NCI-H1694 (cell line): ENCODE measurements around the gene EHMT1.
"Not testable (repeated sequence)": the region's sequence is repeated elsewhere in the genome, so short reads cannot be mapped to it uniquely, and the experiment has no call there.

Source experiments
- DNase-seq: peaks from one replicate; lab custom pipeline; 2025; lab: John Stamatoyannopoulos, UW

Gene EHMT1

DNA sequence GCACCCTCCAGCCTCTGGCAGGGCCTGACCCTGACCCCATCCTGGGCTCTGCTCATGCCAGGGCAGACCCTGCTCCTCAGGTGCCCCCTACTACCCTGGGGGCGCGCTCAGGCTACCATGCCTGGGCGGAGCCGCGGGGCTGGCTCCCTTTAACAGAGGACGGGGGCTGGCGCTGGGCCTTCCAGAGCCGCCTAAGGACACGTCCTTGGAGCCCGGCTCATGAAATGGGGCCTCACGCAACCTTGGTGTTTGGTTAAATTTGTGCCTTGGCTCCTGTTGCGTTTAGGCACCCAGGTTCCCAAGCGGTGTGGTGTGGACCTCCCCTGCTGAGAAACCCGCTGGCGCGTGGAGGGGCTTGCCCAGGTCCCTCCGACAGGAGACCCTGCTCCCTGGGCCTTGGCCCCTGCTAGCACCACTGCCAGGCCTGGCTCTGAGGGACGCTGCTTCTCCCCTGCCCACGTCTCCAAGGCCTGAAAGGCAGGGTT lies 3.4 kb upstream of the EHMT1 start:
- no peak for DNase-seq

DNA sequence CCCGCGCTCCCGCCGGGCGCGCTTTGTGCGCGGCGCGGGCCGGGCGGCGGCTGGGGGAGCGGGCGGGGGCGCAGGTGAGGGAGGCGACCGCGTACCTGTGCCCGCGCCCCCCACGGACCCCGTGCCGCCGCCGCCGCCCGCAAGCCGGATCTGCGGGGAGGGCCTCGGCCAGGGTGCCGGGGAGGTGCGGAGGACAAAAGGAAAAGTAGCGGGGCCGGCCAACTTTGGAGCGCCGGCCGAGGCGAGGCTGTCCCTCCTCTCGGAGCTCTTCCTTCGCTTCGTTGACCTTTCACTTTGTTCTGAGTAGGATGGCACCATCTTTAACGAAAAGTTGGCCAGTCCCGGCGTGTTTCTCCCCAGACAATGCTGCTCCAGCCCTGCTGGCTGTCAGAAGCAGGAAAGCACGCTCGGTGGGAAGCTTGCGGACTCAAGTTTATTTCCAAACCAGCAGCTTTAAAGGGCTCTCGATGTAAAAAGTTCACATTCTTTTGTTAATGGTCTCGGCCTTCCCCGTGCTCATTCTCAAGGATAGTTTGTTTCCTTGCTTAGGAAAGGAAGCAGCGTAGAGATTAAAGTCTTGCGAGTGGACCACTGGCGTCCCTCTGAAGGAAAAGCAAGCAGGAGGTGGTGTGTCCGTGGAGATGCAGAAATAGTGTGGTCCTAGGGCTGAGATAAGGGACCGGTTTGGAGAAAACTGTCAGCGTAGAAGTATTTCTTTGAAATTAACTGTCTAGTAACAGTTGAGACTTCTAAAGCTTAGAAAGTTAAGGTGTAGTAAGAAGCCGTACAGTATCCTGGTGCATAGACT lies 639 bp downstream of the EHMT1 start:
- DNase-seq, result no peak

DNA sequence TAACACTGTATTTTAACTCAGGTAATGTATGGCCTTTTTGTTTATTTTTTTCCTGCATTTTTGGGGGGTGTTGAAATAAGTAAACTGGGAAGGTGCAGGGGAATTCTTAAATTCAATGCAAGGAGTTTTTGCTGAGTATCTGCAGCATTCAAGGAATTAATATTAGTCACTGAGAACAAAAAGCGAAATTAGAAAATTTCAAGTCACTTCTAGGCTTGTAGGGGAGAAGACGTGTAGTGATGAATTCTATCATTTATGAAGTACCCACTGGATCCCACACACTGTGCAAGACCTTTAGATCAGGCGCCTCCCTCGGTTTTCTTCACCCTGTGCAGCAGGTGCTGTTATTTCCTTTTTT lies 1.2 kb downstream of the EHMT1 start:
- DNase-seq, result no peak

DNA sequence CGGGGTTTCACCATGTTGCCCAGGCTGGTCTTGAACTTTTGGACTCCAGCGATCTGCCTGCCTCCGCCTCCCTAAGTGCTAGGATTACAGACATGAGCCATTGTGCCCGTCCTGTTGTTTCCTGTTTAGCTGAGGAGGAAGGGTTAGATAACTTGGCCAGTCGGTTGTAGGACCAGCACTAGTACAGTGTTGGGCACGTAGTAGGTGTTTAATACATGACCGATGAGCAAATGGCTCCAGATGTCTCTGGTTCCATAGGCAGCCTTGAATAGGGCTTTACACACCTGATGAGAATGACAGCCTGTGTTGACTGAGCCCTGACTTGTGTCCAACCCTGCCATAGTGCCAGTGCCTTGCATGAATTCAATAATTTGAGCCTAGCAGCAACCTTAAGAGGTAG lies 1.8 kb downstream of the EHMT1 start:
- DNase-seq, result no peak

DNA sequence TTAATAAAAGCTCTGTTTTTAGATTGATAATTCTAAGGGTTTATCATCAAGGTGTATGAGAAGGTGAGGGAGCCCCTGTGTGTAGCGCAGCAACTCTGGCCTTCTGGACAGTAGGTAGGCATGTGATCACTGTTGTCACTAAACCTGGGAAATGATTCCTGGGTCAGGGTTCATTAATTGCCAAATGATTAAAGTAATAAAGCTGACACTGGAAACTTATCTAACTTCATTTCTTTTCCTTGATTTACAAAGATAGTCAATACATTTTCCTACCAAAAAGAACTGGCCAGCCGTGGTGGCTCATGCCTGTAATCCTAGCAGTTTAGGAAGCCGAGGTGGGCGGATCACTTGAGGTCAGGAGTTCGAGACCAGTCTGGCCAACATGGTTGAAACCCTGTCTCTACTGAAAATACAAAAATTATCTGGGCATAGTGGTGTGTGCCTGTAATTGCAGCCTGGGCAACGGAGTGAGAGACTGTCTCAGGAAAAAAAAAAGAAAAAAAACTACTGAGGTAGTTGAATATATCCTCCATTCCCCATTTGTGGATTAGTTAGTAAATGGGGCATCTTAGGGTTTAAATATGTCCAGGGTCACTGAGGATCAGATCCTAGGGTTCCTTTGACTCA lies 2.4 kb downstream of the EHMT1 start:
- DNase-seq, result no peak

DNA sequence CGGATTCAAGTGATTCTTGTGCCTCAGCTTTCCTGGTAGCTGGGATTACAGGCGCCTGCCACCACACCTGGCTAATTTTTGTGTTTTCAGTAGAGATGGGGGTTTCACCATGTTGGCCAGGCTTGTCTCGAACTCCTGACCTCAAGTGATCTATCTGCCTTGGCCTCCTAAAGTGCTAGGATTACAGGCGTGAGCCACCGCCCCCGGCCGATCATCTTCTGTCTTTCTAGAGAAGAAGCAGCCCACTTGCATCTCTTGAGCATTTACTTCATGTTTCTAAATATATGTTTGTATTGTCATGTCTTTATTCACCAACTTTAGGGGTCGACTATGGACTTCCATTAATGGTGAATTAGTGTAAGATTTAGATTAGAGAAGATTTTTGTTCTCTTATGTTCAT lies 3.4 kb downstream of the EHMT1 start:
- DNase-seq, result not testable (repeated sequence)

DNA sequence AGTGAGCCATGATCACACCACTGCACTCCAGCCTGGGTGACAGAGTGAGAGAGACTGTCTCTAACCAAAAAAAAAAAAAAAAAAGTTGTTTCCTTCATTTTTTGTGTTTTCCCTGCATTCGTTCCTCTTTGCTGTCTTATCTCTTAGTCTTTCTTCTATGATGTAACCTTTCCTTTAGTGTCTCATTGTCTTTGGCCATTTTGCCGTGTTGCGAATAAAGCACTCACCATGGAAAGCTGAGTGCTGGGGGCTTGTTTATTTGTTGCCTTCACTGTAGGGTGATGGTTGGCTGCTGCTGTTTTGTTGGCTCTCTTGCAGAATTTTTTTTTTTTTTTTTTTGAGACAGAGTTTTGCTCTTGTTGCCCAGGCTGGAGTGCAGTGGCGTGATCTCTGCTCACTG lies 7.7 kb downstream of the EHMT1 start:
- DNase-seq, result no peak

DNA sequence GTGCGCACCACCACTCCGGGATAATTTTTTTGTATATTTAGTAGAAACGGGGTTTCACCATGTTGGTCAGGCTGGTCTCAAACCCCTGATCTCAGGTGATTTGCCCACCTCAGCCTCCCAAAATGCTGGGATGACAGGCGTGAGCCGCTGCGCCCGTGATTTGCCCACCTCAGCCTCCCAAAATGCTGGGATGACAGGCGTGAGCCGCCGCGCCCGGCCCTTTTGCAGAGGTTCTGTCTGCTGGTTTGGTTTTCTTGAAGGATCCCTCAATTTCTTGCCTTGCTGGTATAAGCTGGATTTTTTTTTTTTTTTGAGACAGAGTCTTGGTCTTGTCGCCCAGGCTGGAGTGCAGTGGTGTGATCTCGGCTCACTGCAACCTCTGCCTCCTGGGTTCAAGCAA lies 8.6 kb downstream of the EHMT1 start:
- not testable (repeated sequence) for DNase-seq

DNA sequence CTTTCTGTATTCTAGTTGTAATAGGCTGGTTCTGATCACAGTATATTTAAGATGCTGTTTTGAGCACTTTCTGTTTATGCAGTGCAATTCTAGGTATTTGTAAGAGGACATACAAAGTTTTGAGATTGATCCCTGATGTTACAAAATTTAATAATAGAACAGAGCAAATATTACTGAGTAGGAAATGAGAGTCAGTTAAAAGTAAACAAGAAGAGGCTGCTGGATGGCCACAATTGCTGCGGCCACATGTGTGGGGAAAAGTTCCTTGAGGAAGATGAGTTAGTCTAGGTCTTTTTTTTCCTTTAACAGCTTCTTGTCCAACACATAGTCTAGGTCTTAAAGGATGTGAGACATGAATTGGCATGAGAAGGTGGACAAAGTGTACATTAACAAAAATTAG lies 11.3 kb downstream of the EHMT1 start:
- DNase-seq, result no peak

DNA sequence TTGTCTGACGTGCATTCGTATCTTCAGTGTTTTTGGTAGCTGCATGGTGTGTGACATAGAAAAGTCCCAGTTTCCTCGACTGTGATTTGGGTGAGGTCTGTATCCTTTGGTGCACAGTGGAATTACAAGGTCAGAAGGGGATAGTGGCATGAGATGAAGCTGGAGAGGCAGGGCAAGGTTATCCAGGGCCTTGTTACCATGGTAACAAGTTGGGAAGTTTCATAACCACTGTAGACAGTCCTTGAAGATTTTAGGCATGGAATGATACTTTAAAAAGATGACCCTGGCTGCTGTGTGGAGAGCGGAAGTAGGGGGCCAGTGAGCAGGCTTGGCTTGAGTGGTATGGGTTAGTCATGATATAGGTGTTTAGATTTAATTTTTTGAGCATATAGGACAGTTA lies 11.9 kb downstream of the EHMT1 start:
- DNase-seq, result no peak

DNA sequence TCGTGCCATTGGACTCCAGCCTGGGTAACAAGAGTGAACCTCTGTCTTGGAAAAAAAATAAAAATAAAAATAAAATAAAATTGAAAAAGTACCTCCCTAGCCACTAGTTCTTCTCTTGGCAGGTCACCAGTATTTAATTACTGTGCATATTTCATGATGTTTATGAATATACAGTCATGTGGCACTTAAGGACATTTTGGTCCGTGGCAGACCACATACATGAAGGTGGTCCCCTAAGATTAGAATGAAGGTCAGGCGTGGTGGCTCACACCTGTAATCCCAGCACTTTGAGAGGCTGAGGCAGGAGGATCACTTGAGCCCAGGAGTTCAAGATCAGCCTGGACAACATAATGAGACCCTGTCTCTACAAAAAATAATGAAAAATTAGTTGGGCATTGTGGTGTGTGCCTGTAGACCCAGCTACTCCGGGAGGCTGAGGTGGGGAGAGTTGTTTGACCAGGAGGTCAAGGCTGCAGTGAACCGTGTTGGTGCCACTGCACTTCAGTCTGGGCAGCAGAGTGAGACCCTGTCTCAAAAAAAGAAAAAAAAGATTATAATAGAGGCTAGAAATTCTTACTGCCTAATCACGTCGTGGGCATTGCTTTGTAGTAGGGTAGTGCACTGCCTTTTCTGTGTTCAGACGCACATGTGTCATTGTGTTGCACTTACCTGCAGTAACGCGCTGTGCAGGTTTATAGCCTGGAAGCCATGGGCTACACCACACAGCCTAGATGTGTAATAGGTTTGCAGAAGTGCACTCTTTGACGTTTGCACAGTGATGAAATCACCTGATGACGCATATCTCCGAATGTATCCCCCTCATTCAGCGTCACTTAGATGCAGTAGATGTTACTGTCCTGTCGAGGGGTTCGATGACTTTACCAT lies 12.8 kb downstream of the EHMT1 start:
- DNase-seq, result no peak

DNA sequence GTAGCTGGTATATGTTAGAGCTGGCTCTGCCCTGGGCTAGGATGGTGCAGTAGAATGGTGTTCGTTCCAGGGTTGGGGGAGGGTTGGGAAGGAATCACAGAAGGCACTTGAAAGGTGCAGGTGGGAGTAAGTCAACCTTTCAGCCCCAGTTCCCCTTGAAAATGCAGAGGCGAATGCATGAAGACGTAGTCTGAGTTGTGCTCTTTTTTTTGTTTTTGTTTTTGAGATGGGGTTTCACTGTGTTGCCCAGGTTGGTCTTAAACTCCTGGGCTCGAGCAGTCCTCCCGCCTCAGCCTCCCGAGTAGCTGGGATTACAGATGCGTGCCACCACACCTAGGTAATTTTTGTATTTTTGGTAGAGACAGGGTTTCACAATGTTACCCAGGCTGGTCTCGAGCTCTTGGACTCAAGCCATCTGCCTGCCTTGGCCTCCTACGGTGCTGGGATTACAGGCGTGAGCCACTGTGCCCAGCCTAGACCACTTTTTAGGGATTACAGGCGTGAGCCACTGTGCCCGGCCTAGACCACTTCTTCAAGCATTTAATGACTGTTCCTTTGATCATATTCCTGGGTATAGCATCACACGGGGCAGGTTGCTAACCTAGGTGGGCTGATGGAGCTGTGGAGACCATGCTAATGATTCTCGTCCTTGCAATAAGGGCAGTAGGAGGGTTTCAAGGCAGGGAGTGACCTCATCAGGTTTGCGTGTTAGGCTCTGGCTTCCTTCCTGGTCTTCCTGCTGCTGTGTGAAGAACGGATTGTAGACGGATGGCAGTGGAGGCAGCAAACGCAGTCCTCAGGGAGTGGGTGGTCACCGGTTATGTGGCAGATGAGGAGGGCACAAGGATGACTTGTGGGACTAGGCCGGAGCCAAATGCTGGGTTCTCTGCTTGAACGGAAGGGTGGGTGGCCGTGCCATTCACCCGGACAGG lies 13.7 kb downstream of the EHMT1 start:
- DNase-seq, result no peak

DNA sequence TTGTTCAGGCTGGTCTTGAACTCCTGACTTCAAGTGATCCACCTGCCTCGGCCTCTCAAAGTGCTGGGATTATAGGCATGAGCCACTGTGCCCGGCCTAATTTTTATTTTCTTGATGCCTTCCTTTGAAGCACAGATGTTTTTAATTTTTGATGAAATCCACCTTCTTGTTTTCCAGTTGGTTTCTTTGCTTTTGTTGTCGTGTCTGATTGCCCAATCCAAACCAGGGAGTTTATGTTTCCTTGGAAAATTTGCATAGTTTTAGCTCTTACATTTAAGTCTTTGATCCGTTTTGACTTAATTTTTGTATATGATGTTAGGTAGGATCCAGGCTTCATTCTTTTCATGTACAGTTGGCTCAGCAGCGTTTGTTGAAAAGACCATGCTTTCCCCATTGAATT lies 15.2 kb downstream of the EHMT1 start:
- DNase-seq, result no peak

DNA sequence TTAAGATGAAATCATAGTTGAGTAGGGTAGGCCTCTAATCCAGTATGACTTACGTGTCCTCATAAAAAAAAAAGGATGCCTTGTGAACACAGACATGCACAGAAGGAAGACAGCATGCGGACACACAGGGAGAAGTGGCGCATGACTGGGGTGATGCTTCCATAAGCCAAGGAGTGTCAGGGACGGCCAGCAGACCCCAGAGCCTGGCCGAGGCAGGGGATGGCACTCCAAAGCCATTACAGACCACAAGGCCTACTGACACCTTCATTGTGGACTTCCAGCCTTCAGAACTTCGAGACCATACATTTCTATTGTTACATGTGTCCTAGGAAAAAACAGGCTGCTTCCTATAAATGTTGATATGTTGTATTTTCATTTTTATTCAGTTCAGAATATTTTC lies 19.9 kb downstream of the EHMT1 start:
- no peak for DNase-seq

DNA sequence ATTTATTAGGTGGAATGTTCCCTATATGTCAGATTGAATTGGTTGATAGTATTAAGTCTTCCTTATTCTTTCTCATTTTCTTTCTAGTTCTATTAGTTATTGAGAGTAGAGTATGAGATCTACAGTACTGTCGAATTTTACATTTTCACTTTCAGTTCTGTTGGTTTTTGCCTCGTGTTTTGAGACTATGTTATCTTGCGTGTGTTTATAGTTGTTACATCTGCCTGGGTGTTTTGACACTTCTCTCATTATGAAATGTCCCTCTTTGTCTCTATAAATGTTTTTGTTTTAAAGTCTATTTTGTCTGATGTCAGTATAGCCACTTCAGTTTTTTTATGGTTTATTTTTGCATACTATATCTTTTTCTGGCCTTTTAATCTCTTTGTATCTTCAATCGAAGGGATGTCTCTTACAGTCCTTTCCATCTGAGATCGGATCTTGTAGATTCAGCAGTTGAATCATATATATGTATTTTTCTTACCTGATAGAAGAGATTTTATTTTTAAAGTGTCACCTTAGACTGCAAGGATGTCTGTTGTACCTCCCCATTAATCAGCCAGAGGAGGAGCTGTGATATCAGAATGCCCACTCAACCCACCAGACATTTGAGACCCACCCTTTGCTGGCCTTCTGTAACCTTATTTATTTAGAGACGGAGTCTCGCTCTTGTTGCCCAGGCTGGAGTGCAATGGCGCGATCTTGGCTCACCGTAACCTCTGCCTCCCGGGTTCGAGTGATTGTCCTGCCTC lies 20.7 kb downstream of the EHMT1 start:
- no peak for DNase-seq

DNA sequence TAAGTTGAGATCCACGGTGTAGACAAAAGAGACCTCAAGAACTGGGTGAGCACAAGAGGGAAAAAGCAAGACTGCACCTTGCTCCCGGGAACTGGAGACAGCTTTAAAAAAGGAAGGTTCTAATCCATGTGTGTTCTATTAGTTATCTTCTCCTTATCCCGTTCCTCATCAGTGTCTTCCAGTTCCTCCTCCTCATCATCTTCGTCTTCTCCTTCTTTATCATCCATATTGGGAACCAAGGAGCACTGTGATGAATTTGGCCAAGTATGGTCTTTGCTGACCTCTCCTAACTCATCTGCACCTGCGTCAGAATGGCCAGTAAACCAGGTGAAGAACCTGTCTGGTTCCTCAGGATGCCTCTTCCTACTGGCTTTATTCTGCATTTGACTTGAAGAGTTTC lies 22.1 kb downstream of the EHMT1 start:
- DNase-seq, result no peak

DNA sequence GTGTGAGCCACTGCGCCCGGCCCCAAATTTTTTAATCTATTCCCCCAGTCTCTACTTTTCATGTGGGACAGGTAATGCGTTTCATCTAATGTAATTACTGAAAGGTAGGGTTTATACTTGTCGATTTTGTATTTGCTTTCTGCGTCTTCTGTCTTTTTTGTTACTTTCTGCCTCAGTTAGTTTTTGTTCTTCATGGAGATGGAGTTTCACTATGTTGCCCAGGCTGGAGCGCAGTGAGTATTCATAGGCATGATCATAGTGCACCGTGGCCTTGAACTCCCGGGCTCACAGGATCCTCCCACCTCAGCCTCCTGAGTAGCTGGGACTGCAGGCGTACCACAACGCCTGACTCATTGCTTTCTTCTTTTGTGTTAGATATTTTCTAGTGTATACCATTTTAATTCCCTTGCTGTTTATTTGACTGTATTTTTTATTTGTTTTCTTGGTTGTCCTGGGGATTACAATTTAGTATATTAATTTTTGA lies 23.4 kb downstream of the EHMT1 start:
- DNase-seq, result no peak

DNA sequence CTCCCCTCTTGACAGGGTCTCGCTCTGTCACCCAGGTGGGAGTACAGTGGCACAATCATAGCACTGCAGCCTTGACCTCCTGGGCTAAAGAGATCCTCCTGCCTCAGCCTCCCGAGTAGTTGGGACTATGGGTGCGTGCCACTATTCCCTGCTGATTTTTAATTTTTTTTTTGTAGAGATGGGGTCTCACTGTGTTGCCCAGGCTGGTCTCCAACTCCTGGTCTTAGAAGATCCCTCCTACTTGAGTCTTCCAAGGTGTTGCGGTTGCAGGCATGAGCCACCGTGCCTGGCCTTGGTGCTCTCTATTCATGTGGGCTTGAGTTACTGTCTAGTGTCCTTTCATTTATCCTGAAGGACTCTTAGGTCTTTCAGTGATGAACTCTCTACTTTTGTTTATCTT lies 24.1 kb downstream of the EHMT1 start:
- no peak for DNase-seq

DNA sequence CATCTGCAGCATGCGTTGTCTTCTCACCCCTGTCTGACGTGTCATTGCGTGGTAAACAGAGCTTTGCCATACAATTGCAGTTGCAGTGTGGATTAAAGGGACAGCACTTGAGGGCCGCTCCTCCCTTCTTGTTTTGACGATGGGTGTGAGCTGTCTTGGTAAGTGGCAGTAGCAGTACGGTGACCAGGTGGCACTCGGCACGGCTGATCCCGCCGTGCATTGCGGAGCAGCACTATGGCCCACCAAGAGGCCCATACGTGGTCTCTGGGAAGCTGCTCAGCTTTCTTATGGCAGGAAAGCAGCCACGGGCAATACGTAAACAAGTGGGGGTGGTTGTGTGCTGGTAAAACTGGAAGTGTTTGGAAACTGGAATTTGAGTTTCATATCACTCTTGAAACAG lies 25.1 kb downstream of the EHMT1 start:
- no peak for DNase-seq

DNA sequence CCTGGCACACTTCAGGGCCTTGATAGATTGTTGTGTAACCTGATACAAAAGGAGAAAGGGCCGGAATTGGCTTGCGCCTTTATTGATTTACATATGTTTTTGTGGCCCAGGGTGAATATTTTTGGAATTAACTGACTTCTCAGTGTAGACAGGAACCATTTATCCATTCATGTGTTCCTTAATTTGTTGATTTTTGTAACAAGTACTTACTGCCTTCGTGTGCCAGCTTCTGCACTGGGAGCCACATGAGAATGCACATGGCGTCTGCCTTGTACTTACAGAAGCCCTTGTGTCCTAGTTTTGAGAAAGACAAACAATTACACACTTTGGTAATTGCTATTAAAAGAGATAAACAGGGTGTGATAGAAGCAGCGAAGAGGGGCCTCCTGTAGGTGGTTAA lies 26.4 kb downstream of the EHMT1 start:
- no peak for DNase-seq

DNA sequence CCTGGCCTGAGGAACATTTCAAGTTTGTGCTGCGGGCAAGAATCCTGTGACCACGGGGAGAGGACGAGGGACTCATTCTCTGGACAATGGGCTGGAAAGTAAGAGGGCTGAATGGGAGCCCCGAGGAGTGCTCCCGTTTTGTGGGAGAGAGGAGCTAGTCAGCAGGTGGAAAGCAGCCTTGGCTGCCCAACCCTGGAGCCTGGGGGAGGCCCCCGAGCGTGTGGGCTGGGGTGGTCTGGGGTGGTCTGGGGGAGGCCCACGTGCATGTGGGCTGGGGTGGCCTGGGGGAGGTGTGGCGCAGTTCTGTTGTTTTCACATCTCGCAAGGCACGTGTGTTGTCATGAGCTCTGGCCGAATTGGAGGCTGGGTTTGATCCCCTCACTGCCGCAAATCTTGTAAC lies 27.5 kb downstream of the EHMT1 start:
- DNase-seq, result no peak
